Lower leg skin (tissue), 3 donors: ENCODE data around the gene MTUS2.

Experiments
- CTCF ChIP-seq, 3 donors: fragments of 450-650 bp; IDR thresholded peaks; one replicate each; pipeline ENCODE4 v1.5.1; 2016; ENCODE audit warnings: antibody characterized with exemption in 3 of 3, mild to moderate bottlenecking in 3 of 3, moderate library complexity in 2 of 3
- POLR2A ChIP-seq, 2 donors: fragments of 450-650 bp; IDR thresholded peaks; one replicate each; pipeline ENCODE4 v1.6.1; 2016 to 2017; ENCODE audit warnings: antibody characterized with exemption in 2 of 2, mild to moderate bottlenecking in 1 of 2, moderate library complexity in 1 of 2

GRCh38 chr13:29480893-29481525 is 660.9 kb downstream of the MTUS2 start:
- TF ChIP-seq POLR2A (IDR thresholded peaks at IDR 0.05) (no peak), CTCF (IDR thresholded peaks at IDR 0.05) (no peak)
